PC-3 (cell line): ENCODE results near the gene RTKN2.

ENCODE experiments used
- CTCF ChIP-seq: fragments of 300-600 bp; sonication (generic); conservative IDR thresholded peaks from 2 replicates; pipeline ENCODE4 v1.5.1; 2017; ENCODE audit warnings: antibody characterized with exemption, low read depth, mild to moderate bottlenecking, low read length
- EZH2phosphoT487 ChIP-seq: fragments of 300-600 bp; sonication (generic); IDR thresholded peaks from 2 replicates; pipeline ENCODE4 v1.6.1; 2018; ENCODE audit warnings: mild to moderate bottlenecking, antibody characterized with exemption, low read length, borderline replicate concordance

- TF ChIP-seq CTCF (no peak), EZH2phosphoT487 (no peak)
These were observed 106.2 kb downstream of the RTKN2 start for GRCh38 chr10:62162261-62162981.
